22Rv1 (cell line): ENCODE results near the gene MYO1F.
"Not testable (repeated sequence)": the region's sequence is repeated elsewhere in the genome, so short reads cannot be mapped to it uniquely, and the experiment has no call there.

Experiments
- H3K27ac ChIP-seq: fragments of 450-650 bp; 2 replicates; pipeline ENCODE4 v1.5.1; 2017
- CTCF ChIP-seq: fragments of 450-650 bp; IDR thresholded peaks from 2 replicates; pipeline ENCODE4 v1.5.1; 2017; ENCODE audit warnings: mild to moderate bottlenecking
- ZFX ChIP-seq: fragments of 450-650 bp; IDR thresholded peaks from 2 replicates; pipeline ENCODE4 v1.6.1; 2017; ENCODE audit warnings: antibody characterized with exemption, borderline replicate concordance

MYO1F gene

GRCh38 chr19:8584965-8585893 lies 8.0 kb upstream of the MYO1F start:
- no peak overlapping the region for H3K27ac ChIP-seq
- TF ChIP-seq CTCF (no peak), ZFX (no peak)

DNA sequence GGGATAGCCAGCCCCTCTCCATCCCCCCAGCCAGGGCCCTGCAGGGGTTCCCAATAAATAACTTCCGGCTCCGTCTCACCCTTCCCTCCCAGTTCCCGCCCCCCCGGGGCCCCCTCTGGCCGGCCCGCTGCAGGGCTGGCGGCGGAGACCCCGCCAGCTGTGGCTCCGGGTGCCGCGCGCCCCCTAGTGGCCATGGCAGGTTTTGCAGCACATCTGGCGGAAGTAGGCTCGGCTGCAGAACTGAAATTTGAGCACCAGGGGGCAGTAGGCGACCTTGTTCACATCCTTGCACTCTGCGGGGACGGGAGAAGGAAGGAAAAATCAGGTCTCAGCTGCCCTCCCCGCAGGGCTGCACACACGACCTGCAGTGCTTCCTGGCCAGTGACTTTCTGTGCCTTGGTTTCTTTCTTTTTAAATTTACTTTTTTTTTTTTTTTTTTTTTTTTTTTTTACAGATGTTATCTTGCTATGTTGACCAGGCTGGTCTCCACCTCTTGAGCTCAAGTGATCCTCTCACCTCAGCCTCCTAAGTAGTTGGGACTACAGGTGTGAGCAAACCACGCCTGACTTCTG lies 3.6 kb upstream of the MYO1F start:
- no peak overlapping the region for H3K27ac ChIP-seq
- TF ChIP-seq CTCF, result peak; percentile 99
- no peak for TF ChIP-seq ZFX

DNA sequence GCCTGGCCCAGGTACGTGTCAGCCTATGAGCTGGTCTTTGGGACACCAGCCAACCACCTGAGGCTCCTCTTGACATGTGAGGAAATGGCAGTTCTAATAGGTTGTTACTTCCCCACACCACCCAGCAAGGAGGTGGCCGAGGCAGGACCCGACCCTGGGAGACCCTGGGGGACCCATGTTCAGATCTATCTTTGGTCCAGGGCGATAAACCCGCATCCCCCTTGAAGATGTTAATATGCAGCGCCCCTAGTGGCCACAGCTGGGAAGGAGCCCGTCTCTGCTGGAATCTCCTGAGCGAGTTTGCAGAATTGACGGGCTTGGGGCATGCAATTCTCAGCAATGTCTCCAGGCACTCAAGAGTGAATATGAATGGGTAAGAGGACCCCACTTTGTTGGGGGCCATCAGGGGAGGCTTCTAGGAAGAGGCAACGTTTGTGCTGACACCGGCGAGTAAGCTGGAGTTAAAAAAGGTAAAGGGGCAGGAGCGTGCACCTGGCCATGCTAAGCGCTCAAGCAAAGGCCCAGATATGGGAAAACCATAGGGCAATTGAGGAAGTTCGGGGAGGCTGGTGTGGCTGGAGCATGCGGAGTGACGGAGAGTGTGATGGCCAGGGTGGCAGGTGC lies 1.5 kb upstream of the MYO1F start:
- no peak overlapping the region for H3K27ac ChIP-seq
- TF ChIP-seq ZFX, result no peak
- peak; percentile 96 for TF ChIP-seq CTCF

DNA sequence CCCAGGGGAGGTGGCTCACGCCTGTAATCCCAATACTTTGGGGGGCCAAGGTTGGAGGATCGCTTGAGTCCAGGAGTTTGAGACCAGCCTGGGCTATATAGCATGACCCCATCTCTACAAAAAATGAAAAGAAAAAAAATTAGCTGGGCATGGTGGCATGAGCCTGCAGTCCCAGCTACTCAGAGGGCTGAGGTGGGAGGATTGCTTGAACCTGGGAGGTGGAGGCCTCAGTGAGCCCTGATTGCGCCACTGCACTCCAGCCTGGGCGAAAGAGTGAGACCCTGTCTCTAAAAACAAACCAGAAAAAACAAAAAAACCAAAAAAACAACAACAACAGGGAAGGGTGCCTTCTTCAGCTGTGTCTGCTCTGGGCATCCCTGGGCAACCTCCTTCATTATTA lies 499 bp upstream of the MYO1F start:
- no peak overlapping the region for H3K27ac ChIP-seq
- TF ChIP-seq ZFX, result no peak
- TF ChIP-seq CTCF, result no peak

DNA sequence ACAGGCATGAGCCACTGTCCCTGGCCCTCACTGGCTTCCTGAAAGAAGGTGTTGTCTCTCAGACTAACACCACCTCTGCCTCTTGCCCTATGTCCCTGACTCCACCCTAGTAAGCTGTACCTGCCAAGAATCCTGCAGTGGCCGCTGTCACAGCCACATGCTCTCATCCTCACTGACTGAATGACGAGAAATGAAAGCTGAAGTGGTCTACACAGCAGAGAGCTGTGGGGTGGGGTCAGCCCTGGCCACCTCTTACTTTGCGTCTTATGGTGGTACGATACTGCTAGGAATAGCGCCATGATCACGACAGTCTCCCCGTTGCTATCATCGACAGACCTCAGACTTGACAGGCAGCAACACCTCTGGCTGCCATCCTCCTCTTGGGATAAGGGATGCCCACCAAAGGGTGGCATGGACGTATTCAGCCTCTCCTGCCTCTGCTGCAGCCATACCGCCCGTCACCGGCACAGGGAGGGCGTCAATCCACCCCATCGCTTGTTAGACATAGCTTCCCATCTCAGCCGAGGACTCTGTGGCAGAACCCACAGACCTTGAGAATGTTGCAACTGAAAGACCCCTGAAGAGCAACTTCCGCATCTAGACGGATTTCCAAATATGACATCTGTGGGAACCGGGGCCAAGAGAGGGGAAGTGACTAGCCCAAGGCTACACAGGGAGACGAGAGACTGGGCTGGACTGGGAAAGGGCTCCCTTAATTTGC lies 809 bp downstream of the MYO1F start:
- H3K27ac ChIP-seq, result no peak overlapping the region
- TF ChIP-seq ZFX, result no peak
- TF ChIP-seq CTCF, result no peak

DNA sequence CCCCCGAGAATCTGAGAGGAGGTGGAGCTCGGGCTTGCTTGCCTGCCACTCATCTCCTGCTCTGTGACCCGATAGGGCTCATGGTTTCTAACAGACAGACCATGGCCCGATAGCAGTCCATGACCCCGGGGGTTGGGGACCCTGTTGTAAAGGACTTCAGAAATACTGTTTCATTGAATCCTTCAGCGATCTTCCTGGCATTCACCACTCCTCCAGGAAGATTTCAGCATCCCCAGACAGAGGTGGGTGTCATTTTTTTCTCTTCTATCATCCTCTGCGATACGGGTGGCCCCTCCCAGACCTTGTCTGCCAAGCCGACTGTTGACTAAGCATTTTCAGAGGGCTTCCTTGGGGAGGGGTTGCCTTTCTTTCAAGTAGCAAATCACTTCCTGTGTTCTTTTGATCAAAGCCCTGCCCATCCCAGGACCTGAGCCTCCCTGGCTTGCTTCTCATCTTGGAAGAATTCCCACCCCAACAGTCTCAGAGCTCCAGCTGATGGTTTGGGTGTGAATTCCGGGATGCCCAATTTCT lies 1.7 kb downstream of the MYO1F start:
- TF ChIP-seq ZFX, result no peak
- no peak for TF ChIP-seq CTCF
- no peak overlapping the region for H3K27ac ChIP-seq

DNA sequence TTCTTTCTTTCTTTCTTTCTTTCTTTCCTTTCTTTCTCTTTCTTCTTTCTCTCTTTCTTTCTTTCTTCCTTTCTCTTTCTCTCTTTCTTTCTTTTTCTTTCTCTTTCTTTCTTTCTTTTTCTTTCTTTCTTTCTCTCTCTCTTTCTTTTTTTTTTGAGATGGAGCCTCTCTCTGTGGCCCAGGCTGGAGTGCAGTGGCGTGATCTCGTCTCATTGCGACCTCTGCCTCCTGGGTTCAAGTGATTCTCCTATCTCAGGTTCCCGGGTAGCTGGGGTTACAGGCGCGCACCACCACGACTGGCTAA lies 2.7 kb downstream of the MYO1F start:
- not testable (repeated sequence) for H3K27ac ChIP-seq
